ENCODE data around the gene EEF1E1.

- TF ChIP-seq POLR2A (IDR thresholded peaks at IDR 0.05): no peak
- TF ChIP-seq CTCF (IDR thresholded peaks at IDR 0.05): no peak
Measured at GRCh38 chr6:8108759-8109539, 6.6 kb upstream of the EEF1E1 start.

All from body of pancreas (tissue), 4 donors.